ENCODE data around the gene DAB2. TPM values are rescaled to one million over a fixed set of nuclear protein-coding genes. Genes with fewer than 3 reads are reported as not detected.

DAB2 gene
- total and polyA plus RNA-seq, 2 of the 8 experiments (the other 6 are each of a cell fraction or from before 2014, with no cell fraction given): 2.6 to 4.9 TPM

DNA sequence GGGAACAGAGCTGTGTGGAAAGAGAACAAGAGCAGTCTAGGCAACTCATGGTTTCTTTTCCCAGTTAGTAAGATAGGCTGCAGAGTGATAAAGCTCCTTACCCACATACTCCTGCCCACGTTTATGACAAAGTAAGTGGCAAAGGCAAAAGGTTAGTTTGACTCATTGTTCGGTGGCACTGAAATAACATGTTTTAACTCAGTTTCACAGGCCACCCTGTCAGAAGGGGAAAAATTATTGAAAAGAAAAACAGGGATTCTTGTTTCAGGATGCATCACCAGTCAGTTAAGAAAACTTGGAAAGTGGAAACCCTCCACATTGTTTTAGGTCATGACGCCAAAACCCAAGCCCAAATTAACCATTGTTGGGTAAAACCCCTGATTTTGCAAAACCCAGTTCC, 22.3 kb upstream of the DAB2 start (continued):
- TF ChIP-seq USF2 (IDR thresholded peaks at IDR 0.05; ENCODE audit: low read length): no peak
- TF ChIP-seq ATF3 (IDR thresholded peaks at IDR 0.05; ENCODE audit: insufficient read depth, low read depth, low read length): no peak
- TF ChIP-seq CTCF (IDR thresholded peaks at IDR 0.05; ENCODE audit: control extremely low read depth in 1 of 3, insufficient read depth in 1 of 3, low read depth in 1 of 3, low read length in 3 of 3): no peak
